Suprapubic skin (tissue), 3 donors: ENCODE measurements around the gene EPHA8.

Source experiments
- CTCF ChIP-seq, 2 donors: fragments of 200-600 bp in 1 of 2; fragments of 450-650 bp in 1 of 2; sonication (generic) in 1 of 2; IDR thresholded peaks; one replicate each; pipeline ENCODE4 v1.5.1; 2016 to 2019; ENCODE audit warnings: antibody characterized with exemption in 2 of 2, mild to moderate bottlenecking in 1 of 2, moderate library complexity in 1 of 2
- POLR2A ChIP-seq, 2 donors: fragments of 450-650 bp; IDR thresholded peaks; one replicate each; pipeline ENCODE4 v1.6.1; 2017; ENCODE audit warnings: antibody characterized with exemption in 2 of 2, mild to moderate bottlenecking in 2 of 2, moderate library complexity in 2 of 2

GRCh38 chr1:22636353-22636752 lies 73.1 kb downstream of the EPHA8 start, which contains the start of gene C1QA:
- TF ChIP-seq CTCF (IDR thresholded peaks at IDR 0.05) (no peak), POLR2A (IDR thresholded peaks at IDR 0.05) (peak in 1 of 2 donors; percentile 39)
